Bronchial epithelial cell (primary cell): ENCODE results near the gene PIAS4. TPM values are rescaled to one million over a fixed set of nuclear protein-coding genes. Genes with fewer than 3 reads are reported as not detected.
A peak's percentile ranks its signal among the peaks of the same experiment; 100 is the strongest.
"Not testable (repeated sequence)": the region's sequence is repeated elsewhere in the genome, so short reads cannot be mapped to it uniquely, and the experiment has no call there.

Experiments
- DNase-seq: peaks from one replicate; pipeline ENCODE4 v3.0.0-alpha.2; 2010; ENCODE audit warnings: low read depth
- FAIRE-seq: peaks from 2 replicates; lab custom pipeline; 2011; peaks lifted over from hg19 to GRCh38; lab: Jason Lieb, UNC
- H3K27me3 ChIP-seq: 2 replicates; pipeline ENCODE4 v1.5.1; 2011; ENCODE audit warnings: low read length; ENCODE audit not compliant: control insufficient read depth, insufficient read depth
- H3K36me3 ChIP-seq: 2 replicates; pipeline ENCODE4 v1.5.1; 2011; ENCODE audit warnings: low read length; ENCODE audit not compliant: control insufficient read depth, insufficient read depth
- H3K4me3 ChIP-seq: 2 replicates; pipeline ENCODE4 v1.5.1; 2011; ENCODE audit warnings: mild to moderate bottlenecking, low read depth, low read length, control low read depth
- CTCF ChIP-seq: IDR thresholded peaks from 2 replicates; pipeline ENCODE4 v1.5.1; 2011; ENCODE audit warnings: mild to moderate bottlenecking, moderate library complexity, low read length, control low read depth, inconsistent platforms; ENCODE audit not compliant: insufficient read depth, severe bottlenecking
- total RNA-seq: library from RNA; depleted of rRNA; stranded (reverse); fragments of >200 nt; gene quantifications from 2 replicates; pipeline ENCODE4 v1.2.1, GENCODE V29; 2014

The PIAS4 gene
- total RNA-seq, 1 donor from 2014 or later, result 10.0 TPM

- no peak for TF ChIP-seq CTCF
- H3K4me3 ChIP-seq, result no peak overlapping the region
- no peaks in the 10 kb centered on the region for H3K27me3 ChIP-seq
- peaks cover 59% of the 10 kb centered on the region for H3K36me3 ChIP-seq
- FAIRE-seq (no peak), DNase-seq (no peak)
These were observed 43.9 kb upstream of the PIAS4 start for GRCh38 chr19:3963458-3964255.

- Histone ChIP-seq H3K27me3 (no peaks in the 10 kb centered on the region), H3K4me3 (no peak overlapping the region), H3K36me3 (peaks cover 55% of the 10 kb centered on the region)
- no peak for TF ChIP-seq CTCF
- DNase-seq (no peak), FAIRE-seq (no peak)
These were observed 43.0 kb upstream of the PIAS4 start for GRCh38 chr19:3964256-3965194.

- peaks cover 42% of the 10 kb centered on the region for H3K36me3 ChIP-seq
- TF ChIP-seq CTCF, result no peak
- DNase-seq (no peak), FAIRE-seq (peak; percentile 13)
- no peaks in the 10 kb centered on the region for H3K27me3 ChIP-seq
- no peak overlapping the region for H3K4me3 ChIP-seq
These were observed 41.2 kb upstream of the PIAS4 start for GRCh38 chr19:3966051-3967017.

- DNase-seq, H3K27me3 ChIP-seq, H3K4me3 ChIP-seq, FAIRE-seq: not testable (repeated sequence)
- peaks cover 39% of the 10 kb centered on the region for H3K36me3 ChIP-seq
These were observed 39.6 kb upstream of the PIAS4 start for GRCh38 chr19:3967983-3968382.

DNA sequence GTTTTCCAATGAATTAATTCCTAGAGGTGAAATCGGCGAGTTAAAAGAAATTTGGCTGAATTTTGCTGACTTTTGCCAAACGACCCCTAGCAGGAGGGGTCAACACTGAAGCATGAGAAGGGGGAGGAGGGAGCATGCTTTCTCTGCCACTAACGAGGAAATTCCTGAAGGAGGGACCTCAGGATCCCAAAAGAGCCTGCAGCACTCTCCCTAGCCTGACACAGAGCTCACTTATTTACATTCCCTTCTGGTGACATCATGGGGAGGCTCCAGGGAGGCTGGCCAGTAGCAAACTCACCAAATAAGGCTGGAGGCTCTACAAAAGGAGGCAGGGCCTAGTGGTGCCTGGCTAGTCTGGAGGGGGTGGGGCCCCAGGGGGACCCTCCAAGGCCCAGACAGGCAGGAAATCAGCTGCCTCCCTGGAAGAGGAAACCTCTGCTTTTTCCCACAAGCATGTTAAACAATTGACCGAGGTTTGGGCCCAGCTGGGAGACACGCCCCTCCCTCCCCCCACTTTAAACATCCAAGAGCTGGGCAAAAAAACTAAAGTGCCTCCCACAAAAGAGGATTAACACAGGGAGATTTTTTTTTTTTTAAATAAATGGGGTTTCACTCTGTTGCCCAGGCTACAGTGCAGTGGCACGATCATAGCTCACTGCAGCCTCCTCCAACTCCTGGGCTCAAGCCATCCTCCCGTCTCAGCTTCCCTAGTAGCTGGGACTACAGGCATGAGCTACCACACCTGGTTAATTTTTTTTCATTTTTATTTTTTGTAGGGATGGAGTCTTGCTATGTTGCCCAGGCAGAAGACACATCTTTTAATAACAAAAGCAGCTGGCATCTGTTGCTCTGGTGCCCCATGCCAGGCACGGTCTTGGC lies 38.7 kb upstream of the PIAS4 start:
- Histone ChIP-seq H3K36me3 (peaks cover 31% of the 10 kb centered on the region), H3K4me3 (no peak overlapping the region), H3K27me3 (no peaks in the 10 kb centered on the region)
- DNase-seq, result peak; percentile 97
- TF ChIP-seq CTCF, result no peak
- FAIRE-seq, result peak; percentile 81
